ENCODE results near the gene BEST4.
"Not testable (repeated sequence)": the region's sequence is repeated elsewhere in the genome, so short reads cannot be mapped to it uniquely, and the experiment has no call there.

Gene BEST4

DNA sequence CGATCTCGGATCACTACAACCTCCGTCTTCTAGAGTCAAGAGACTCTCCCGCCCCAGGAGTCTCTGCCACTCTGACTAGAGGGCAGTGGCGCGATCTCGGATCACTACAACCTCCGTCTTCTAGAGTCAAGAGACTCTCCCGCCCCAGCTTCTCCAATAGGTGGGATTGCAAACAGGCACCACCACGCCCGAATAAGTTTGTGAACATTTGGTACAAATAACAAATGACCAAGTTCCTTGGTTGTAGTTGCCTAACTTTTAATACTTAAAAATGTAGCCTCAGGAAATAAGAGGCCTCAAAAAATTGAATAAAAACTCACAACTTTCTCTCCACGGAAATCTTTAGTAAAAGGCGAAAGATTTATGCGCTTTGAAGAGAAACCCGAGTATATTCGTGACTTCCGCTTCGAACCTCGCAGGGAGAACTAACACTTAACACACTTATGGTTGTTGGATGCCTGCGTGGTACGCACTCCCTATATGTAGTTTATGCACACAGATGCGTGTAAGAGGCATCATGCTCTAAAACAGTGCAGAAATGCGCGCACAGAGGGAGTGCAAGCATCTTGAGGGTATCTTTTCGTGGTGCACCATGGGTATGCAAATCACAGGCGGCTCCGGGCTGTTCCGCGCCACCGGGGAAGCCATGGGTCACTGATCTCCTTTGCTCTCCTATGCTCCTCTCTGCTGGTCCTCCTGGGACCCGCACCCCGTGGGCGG lies 31.8 kb upstream of the BEST4 start:
- DNase-seq (ENCODE audit: low read depth in 2 of 2) = peak; percentile 69 to 75

DNA sequence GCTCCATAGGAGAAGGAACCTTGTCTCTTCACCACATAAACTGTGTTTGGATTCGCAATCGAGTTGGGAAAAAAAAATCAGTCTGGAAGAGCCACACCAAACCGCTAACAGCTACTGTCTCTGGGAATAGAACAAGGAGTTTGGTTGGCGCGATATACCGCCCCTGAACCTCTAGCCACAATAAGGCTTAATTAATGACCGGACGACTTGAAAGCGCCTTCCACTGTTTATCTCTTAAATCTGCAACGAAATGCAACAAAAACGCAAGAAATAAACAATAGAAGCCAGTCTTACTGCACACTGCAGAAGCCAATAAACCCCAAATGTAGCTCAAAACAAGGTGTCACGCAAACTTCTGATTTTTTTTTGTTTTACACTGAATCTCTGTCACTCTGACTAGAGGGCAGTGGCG lies 31.2 kb upstream of the BEST4 start:
- DNase-seq (ENCODE audit: low read depth in 2 of 2) = no peak

- DNase-seq (ENCODE audit: low read depth in 2 of 2) = no peak
Measured at GRCh38 chr1:44817771-44818495, 30.0 kb upstream of the BEST4 start.

DNA sequence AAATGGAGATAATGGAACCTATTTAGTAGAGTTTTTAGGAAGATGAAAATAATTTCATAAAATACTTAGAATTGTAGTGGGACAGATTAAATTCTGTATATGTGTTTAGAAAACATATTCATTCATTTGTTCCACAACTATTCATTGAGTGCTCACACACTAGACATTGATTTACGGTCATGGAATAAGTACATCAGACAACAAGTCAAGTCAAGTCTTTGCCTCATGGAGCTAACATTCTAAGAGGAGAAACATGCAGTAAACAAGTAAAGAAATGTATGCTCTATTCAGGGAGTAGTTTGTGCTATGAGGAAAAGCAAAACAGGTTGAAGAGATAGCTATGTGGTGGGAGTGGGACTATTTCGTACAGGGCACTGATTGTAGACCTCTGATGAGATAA lies 29.3 kb upstream of the BEST4 start:
- DNase-seq (ENCODE audit: low read depth in 2 of 2) = no peak

- DNase-seq (ENCODE audit: low read depth in 2 of 2) = not testable (repeated sequence)
Measured at GRCh38 chr1:44815926-44816325, 28.0 kb upstream of the BEST4 start.

- DNase-seq (ENCODE audit: low read depth in 2 of 2) = no peak
Measured at GRCh38 chr1:44812822-44813543, 25.0 kb upstream of the BEST4 start.

GRCh38 chr1:44811234-44811633 lies 23.3 kb upstream of the BEST4 start:
- no peak for DNase-seq (ENCODE audit: low read depth in 2 of 2)

DNA sequence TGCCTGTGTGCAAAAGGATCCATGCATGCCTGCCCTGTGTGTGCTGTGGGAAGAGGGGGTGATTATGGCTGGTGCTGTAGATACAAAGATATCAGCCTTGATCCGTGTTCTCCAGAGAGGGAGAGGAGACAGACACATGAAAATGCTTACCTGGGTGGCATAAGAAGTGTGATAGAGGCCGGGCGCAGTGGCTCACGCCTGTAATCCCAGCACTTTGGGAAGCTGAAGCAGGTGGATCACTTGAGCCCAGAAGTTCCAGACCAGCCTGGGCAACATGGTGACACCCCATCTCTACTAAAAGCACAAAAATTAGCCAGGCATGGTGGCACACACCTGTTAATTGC lies 22.8 kb upstream of the BEST4 start:
- not testable (repeated sequence) for DNase-seq (ENCODE audit: low read depth in 2 of 2)

- no peak for DNase-seq (ENCODE audit: low read depth in 2 of 2)
Measured at GRCh38 chr1:44810101-44810761, 22.3 kb upstream of the BEST4 start.

- DNase-seq (ENCODE audit: low read depth in 2 of 2) = peak; percentile 72 to 84
Measured at GRCh38 chr1:44808938-44809917, 21.3 kb upstream of the BEST4 start.

- DNase-seq (ENCODE audit: low read depth in 2 of 2) = peak; percentile 66 to 68
Measured at GRCh38 chr1:44808063-44808937, 20.3 kb upstream of the BEST4 start, which contains the start of gene BTBD19. BTBD19 (plus strand) TSS chr1:44808523; CDS start chr1:44808821, 298 bp downstream.

GRCh38 chr1:44807364-44808062 lies 19.5 kb upstream of the BEST4 start:
- peak; percentile 82 to 86 for DNase-seq (ENCODE audit: low read depth in 2 of 2)

GRCh38 chr1:44806704-44807363 lies 18.9 kb upstream of the BEST4 start, which contains the start of gene DYNLT4:
DYNLT4 (minus strand) TSS chr1:44807351; CDS start chr1:44806668, 683 bp downstream.
- DNase-seq (ENCODE audit: low read depth in 2 of 2) = no peak

- no peak for DNase-seq (ENCODE audit: low read depth in 2 of 2)
Measured at GRCh38 chr1:44806025-44806703, 18.2 kb upstream of the BEST4 start.

GRCh38 chr1:44805311-44806024 lies 17.5 kb upstream of the BEST4 start:
- DNase-seq (ENCODE audit: low read depth in 2 of 2) = no peak

DNA sequence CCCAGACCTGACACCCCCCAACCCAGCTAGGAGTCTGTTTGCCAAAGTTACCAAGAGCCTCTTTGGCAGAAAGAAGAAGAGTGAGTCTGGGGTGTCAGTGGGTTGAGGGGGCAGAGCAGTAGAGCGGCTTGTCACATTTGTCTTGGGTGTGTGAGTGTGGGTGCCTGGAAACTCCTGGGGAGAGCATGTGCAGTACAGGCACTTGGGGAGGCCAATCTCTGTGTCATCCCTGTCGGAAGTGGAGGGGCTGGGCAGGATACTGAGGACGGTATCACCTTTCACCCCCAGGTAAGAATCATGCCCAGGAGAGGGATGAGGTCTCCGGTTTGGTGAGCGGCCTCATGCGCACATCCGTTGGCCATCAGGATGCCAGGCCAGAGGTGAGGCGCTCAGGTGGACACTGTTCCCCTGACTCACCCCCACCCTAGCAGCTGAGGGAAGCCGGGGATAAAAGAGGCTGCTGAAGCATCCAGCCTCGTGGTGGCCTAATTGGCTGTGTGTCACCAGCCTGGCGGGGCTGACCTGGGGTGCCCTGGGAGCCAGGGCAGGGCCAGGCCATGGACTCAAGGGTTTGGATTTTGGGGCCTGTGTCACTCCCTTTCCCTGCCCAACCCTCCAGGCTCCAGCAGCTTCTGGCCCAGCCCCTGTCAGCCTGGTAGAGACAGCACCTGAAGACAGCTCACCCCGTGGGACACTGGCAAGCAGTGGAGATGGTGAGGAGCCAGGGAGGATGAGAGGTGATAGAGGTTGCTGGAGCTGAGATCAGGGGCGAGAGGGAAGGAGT lies 15.5 kb upstream of the BEST4 start:
- DNase-seq (ENCODE audit: low read depth in 2 of 2) = no peak

GRCh38 chr1:44803062-44803311 lies 15.0 kb upstream of the BEST4 start:
- no peak for DNase-seq (ENCODE audit: low read depth in 2 of 2)

Measured in stimulated activated CD8-positive, alpha-beta memory T cell treated with anti-CD3 and anti-CD28 coated beads, Interleukin-2, amount 100 ng/mL, for 48 hours (primary cell).